Measurements from ENCODE around the gene PDCL3.

Gene PDCL3

DNA sequence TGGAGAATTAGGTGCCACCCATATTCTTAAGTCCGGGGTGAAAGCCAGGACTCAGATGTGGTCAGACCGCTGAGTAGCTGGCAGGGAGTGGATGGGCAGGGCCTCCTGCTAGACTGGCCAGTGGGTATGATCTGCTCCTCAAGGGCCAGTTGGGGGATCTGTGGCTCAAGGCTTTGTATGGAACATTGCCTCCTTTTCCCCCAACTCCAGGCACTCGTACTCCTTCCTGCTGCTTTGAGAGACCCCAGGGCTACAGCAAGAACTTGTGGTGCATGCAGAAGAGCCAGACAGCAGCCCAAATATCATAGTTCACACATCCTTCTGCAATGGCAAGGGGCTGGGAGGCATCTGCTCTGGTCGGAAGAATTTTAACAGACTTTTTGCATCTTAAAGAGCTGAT lies 61.7 kb downstream of the PDCL3 start:
- TF ChIP-seq, protein P1, sequence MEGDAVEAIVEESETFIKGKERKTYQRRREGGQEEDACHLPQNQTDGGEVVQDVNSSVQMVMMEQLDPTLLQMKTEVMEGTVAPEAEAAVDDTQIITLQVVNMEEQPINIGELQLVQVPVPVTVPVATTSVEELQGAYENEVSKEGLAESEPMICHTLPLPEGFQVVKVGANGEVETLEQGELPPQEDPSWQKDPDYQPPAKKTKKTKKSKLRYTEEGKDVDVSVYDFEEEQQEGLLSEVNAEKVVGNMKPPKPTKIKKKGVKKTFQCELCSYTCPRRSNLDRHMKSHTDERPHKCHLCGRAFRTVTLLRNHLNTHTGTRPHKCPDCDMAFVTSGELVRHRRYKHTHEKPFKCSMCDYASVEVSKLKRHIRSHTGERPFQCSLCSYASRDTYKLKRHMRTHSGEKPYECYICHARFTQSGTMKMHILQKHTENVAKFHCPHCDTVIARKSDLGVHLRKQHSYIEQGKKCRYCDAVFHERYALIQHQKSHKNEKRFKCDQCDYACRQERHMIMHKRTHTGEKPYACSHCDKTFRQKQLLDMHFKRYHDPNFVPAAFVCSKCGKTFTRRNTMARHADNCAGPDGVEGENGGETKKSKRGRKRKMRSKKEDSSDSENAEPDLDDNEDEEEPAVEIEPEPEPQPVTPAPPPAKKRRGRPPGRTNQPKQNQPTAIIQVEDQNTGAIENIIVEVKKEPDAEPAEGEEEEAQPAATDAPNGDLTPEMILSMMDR (IDR thresholded peaks at IDR 0.05; ENCODE audit: borderline replicate concordance, extremely low read depth, low read length, poor library complexity, severe bottlenecking) = no peak
- TF ChIP-seq EZH2 (IDR thresholded peaks at IDR 0.05; ENCODE audit: borderline replicate concordance, low read depth, low read length, severe bottlenecking) = no peak
- Histone ChIP-seq H3K4me1 (ENCODE audit: insufficient read depth, low read length) (no peaks in the 10 kb centered on the region), H3K4me3 (ENCODE audit: low read depth in 1 of 2, low read length in 2 of 2) (no peak overlapping the region), H3K79me2 (ENCODE audit: insufficient read depth, low read length) (no peaks in the 10 kb centered on the region), H3K4me2 (ENCODE audit: insufficient read depth, low read length) (no peak overlapping the region), H3K9me3 (ENCODE audit: insufficient read depth, low read length, severe bottlenecking) (no peaks in the 10 kb centered on the region), H3K27me3 (ENCODE audit: insufficient read depth, low read length, poor library complexity) (peaks cover 3% of the 10 kb centered on the region), H2AFZ (ENCODE audit: low read depth, low read length) (no peak overlapping the region), H3K27ac (ENCODE audit: low read length) (no peak overlapping the region), H3K36me3 (ENCODE audit: insufficient read depth, low read length) (no peaks in the 10 kb centered on the region), H4K20me1 (ENCODE audit: insufficient read depth, low read length) (no peaks in the 10 kb centered on the region), H3K9ac (ENCODE audit: low read depth, low read length) (no peak overlapping the region)
- DNase-seq = no peak
- ATAC-seq (ENCODE audit: insufficient read depth, low read depth) = no peak

DNA sequence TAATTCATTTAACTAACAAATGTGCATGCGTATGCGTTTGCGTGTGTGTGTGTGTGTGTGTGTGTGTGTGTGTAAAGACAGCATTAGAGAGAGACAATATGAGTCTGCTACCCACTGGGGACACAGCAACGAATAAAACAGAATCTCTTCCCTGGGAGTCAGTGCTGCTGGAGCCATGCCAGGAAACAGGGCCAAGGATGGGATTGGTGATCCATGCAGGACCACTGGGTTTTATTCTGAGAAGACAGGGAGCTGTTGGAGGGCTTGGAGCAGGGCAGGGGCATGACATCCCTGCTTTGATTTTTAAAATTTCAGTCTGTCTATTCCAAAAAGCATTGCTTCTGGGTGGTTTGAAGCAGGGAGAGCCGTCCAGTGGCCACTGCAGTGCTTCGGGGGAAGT lies 62.9 kb downstream of the PDCL3 start:
- H3K9ac ChIP-seq (ENCODE audit: low read depth, low read length) = no peak overlapping the region
- no peak overlapping the region for H3K4me2 ChIP-seq (ENCODE audit: insufficient read depth, low read length)
- no peaks in the 10 kb centered on the region for H3K36me3 ChIP-seq (ENCODE audit: insufficient read depth, low read length)
- H4K20me1 ChIP-seq (ENCODE audit: insufficient read depth, low read length) = no peaks in the 10 kb centered on the region
- H3K27me3 ChIP-seq (ENCODE audit: insufficient read depth, low read length, poor library complexity) = peaks cover 3% of the 10 kb centered on the region
- no peak overlapping the region for H3K4me3 ChIP-seq (ENCODE audit: low read depth in 1 of 2, low read length in 2 of 2)
- H3K4me1 ChIP-seq (ENCODE audit: insufficient read depth, low read length) = peaks cover 5% of the 10 kb centered on the region
- H3K27ac ChIP-seq (ENCODE audit: low read length) = no peak overlapping the region
- TF ChIP-seq, protein P1 (IDR thresholded peaks at IDR 0.05; ENCODE audit: borderline replicate concordance, extremely low read depth, low read length, poor library complexity, severe bottlenecking) = no peak
- H3K79me2 ChIP-seq (ENCODE audit: insufficient read depth, low read length) = no peaks in the 10 kb centered on the region
- no peak overlapping the region for H2AFZ ChIP-seq (ENCODE audit: low read depth, low read length)
- no peaks in the 10 kb centered on the region for H3K9me3 ChIP-seq (ENCODE audit: insufficient read depth, low read length, severe bottlenecking)
- DNase-seq (no peak), ATAC-seq (ENCODE audit: insufficient read depth, low read depth) (no peak)

Measured in DND-41 (cell line).